CD4-positive, alpha-beta T cell treated with Interleukin-15 for 4 hours (primary cell): Measurements from ENCODE around the gene SYDE1.

Source experiments
- DNase-seq: peaks from one replicate; pipeline ENCODE4 v3.0.0-alpha.2; 2020; ENCODE audit warnings: low spot score

The SYDE1 gene

GRCh38 chr19:15124572-15125231 is 17.5 kb downstream of the SYDE1 start:
- no peak for DNase-seq

GRCh38 chr19:15125232-15126067 is 18.2 kb downstream of the SYDE1 start:
- DNase-seq = peak; percentile 97

- DNase-seq = no peak
These were observed 19.1 kb downstream of the SYDE1 start for GRCh38 chr19:15126131-15126910.

- DNase-seq = no peak
These were observed 21.1 kb downstream of the SYDE1 start for GRCh38 chr19:15128162-15128770.

- peak; percentile 28 for DNase-seq
These were observed 22.8 kb downstream of the SYDE1 start for GRCh38 chr19:15129856-15130585.

GRCh38 chr19:15136234-15136954 is 29.2 kb downstream of the SYDE1 start:
- DNase-seq = no peak

- DNase-seq = no peak
These were observed 30.6 kb downstream of the SYDE1 start for GRCh38 chr19:15137777-15138176.

- DNase-seq = no peak
These were observed 31.2 kb downstream of the SYDE1 start for GRCh38 chr19:15138427-15138826.

GRCh38 chr19:15141143-15141542 is 33.9 kb downstream of the SYDE1 start:
- DNase-seq = no peak

- no peak for DNase-seq
These were observed 35.1 kb downstream of the SYDE1 start for GRCh38 chr19:15142313-15142712.

- DNase-seq = no peak
These were observed 36.9 kb downstream of the SYDE1 start for GRCh38 chr19:15144046-15144646.

- no peak for DNase-seq
These were observed 39.9 kb downstream of the SYDE1 start for GRCh38 chr19:15147090-15147489.

- no peak for DNase-seq
These were observed 42.5 kb downstream of the SYDE1 start for GRCh38 chr19:15149737-15150136.

GRCh38 chr19:15154002-15154612 is 46.9 kb downstream of the SYDE1 start:
- DNase-seq = peak; percentile 30

GRCh38 chr19:15155296-15155695 is 48.1 kb downstream of the SYDE1 start:
- no peak for DNase-seq

GRCh38 chr19:15156391-15156790 is 49.2 kb downstream of the SYDE1 start:
- no peak for DNase-seq

GRCh38 chr19:15159251-15159650 is 52.0 kb downstream of the SYDE1 start:
- DNase-seq = no peak

GRCh38 chr19:15161028-15161984 is 54.1 kb downstream of the SYDE1 start:
- peak; percentile 13 for DNase-seq
